NT2/D1 (cell line): ENCODE measurements around the gene ODAD3.

Experiments used
- DNase-seq: peaks from one replicate; pipeline ENCODE4 v3.0.0-alpha.2; 2011; ENCODE audit warnings: low read depth, low spot score
- H3K27me3 ChIP-seq: 2 replicates; pipeline ENCODE4 v1.6.0; 2011; ENCODE audit warnings: mild to moderate bottlenecking; ENCODE audit not compliant: insufficient read length, insufficient read depth
- H3K36me3 ChIP-seq: 2 replicates; pipeline ENCODE4 v1.6.1; 2011; ENCODE audit warnings: mild to moderate bottlenecking, low read length, mixed read lengths; ENCODE audit not compliant: insufficient read depth, insufficient read length
- H3K4me1 ChIP-seq: 2 replicates; pipeline ENCODE4 v1.5.1; 2011; ENCODE audit not compliant: insufficient read depth, insufficient read length
- H3K4me3 ChIP-seq: 2 replicates; pipeline ENCODE4 v1.5.1; 2011; ENCODE audit warnings: low read depth; ENCODE audit not compliant: insufficient read length
- H3K9ac ChIP-seq: 2 replicates; pipeline ENCODE4 v1.6.0; 2011; ENCODE audit warnings: low read depth; ENCODE audit not compliant: insufficient read length
- H3K9me3 ChIP-seq: 2 replicates; pipeline ENCODE4 v1.5.1; 2011; ENCODE audit warnings: mild to moderate bottlenecking, low read length; ENCODE audit not compliant: insufficient read depth
- SUZ12 ChIP-seq: IDR thresholded peaks from 2 replicates; pipeline ENCODE4 v1.6.1; 2011; ENCODE audit not compliant: insufficient read length, insufficient read depth; ENCODE audit errors: extremely low read depth
- YY1 ChIP-seq: IDR thresholded peaks from 2 replicates; pipeline ENCODE4 v1.6.1; 2011; ENCODE audit not compliant: insufficient read length, insufficient read depth
- ZNF274 ChIP-seq: IDR thresholded peaks from 2 replicates; pipeline ENCODE4 v1.6.1; 2011; ENCODE audit warnings: mild to moderate bottlenecking, low read depth, low read length

Gene ODAD3

DNA sequence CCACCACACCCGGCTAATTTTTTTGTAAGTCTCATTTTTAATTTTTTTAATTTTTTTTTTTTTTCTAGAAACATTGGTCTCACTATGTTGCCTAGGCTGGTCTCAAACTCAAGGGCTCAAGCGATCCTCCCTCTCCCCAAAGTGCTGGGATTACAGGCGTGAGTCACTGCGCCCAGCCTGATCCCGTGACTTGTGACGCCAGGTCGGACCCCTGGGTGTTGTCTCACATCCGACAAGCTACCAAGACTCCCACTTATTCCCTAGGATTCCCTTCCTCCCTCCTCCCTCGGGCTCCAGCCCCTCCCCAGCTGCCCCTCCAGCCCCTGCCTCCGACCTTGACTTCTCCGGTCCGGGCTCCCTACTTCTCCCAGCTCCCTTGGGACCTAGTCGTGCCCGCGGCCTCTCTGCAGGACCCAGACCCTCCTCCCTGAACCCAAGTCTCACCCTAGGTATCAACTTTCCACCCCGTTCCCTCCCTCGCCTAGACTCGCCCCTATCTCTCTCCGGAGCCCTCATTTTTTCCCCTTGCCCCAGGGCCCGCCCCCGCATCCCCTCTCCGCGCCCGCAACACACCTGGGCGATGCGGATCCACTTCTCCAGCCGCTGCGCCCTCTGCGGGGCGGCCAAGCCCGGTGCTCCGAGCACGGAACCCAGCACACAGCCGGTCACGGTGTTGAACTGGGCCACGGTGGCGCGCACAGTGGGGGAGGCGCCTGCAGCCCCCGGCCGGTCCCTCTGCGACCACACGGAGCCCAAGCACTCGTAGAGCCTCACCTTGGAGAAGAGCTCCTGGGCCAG is 28.9 kb downstream of the ODAD3 start:
- H3K9me3 ChIP-seq = no peaks in the 10 kb centered on the region
- peak overlapping the region; percentile 22 for H3K4me3 ChIP-seq
- no peak for DNase-seq
- peaks cover 2% of the 10 kb centered on the region for H3K27me3 ChIP-seq
- TF ChIP-seq ZNF274 (no peak), SUZ12 (no peak), YY1 (no peak)
- peak overlapping the region; percentile 17 for H3K9ac ChIP-seq
- no peaks in the 10 kb centered on the region for H3K36me3 ChIP-seq
- peaks cover 5% of the 10 kb centered on the region for H3K4me1 ChIP-seq

DNA sequence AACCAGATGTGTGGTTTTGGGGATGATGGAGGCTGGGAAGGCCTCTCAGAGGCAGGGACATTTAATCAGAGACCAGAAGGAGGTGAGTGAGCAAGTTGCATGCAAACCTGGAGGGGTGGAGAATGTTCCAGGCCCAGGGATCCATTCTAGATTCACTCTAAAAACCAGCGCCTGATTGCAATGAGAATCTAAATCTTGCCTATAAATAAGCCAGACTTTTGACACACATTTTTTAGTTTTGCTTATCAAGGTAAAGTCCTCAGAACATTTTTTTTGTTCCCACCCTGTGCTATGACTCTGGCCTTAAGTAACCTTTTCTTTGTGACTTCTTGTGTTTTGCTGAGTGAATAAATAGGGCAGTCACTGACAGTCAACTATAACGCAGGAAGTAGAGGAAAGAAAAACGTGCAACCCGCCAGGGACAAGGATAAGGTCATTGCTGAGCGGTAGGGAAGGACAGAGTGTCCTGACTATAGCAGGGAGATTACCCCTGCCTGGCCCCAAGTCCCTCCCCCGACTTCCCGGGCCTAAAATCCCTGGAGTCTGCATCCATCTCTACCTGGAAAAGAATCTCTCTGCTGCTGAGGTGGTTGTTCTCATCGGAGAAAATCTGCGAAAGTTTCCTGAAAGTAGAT is 30.2 kb downstream of the ODAD3 start:
- Histone ChIP-seq H3K36me3 (no peaks in the 10 kb centered on the region), H3K4me1 (peaks cover 4% of the 10 kb centered on the region), H3K27me3 (peaks cover 2% of the 10 kb centered on the region), H3K9me3 (no peaks in the 10 kb centered on the region), H3K9ac (no peak overlapping the region), H3K4me3 (no peak overlapping the region)
- TF ChIP-seq ZNF274 = no peak
- no peak for TF ChIP-seq YY1
- no peak for TF ChIP-seq SUZ12
- DNase-seq = no peak

DNA sequence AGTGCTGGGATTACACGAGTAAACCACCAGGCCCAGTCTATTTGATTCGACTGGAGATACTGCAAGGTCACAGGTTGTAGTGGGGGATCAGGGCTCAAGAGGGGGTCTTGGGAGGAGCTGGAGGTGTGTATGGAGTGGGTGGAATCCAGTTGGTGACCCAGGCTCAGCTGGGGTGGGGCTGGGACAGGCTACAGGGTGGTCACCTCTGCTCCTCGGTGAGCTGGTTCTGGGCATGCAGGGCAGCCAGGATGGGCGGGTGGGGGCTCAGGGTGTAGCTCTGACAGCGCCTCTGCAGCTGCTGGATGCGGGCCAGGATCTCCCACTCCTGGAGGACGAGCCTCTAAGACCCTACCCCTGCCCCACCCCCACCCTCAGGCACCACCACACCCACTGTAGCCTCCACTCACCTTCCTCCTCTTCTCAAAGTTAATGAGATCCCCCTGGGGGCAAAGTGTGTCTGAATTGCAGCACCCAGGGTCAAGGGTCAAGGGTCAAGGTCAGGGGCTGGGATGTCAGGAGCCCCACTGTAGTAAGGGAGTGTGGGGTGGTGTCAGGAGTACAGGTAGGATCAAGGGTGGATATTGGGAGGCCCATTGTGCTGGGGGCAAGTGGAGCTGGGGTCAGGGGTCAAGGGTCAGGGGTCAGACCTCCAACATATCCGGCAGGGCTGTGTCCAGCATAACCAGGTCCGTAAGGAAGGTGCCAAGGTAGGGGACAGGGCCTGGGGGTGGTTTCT is 32.9 kb downstream of the ODAD3 start:
- H3K36me3 ChIP-seq = no peaks in the 10 kb centered on the region
- no peak for DNase-seq
- H3K27me3 ChIP-seq = peaks cover 2% of the 10 kb centered on the region
- H3K4me3 ChIP-seq = no peak overlapping the region
- no peak overlapping the region for H3K9ac ChIP-seq
- TF ChIP-seq YY1 = no peak
- TF ChIP-seq ZNF274 = no peak
- no peak for TF ChIP-seq SUZ12
- no peaks in the 10 kb centered on the region for H3K9me3 ChIP-seq
- H3K4me1 ChIP-seq = peaks cover 5% of the 10 kb centered on the region

DNA sequence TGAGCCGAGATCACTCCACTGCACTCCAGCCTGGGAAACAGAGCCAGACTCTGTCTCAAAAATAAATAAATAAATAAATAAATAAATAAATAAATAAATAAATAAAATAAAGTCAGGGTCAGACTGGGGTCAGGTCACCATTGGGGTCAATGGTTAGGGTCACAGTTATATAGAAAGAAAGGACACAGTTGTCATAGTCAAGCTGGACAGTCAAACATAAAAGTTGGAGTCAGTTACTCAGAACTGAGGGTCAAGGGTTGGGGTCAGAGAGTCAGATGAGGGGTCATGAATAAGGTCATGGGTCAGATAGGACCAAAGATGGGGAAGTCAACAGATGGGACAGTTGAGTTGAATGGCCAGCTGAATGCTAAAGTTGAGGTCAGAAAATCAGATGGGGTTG is 34.1 kb downstream of the ODAD3 start:
- no peak for DNase-seq
- no peak for TF ChIP-seq ZNF274
- no peak for TF ChIP-seq SUZ12
- no peak for TF ChIP-seq YY1
- Histone ChIP-seq H3K27me3 (no peaks in the 10 kb centered on the region), H3K36me3 (no peaks in the 10 kb centered on the region), H3K4me3 (no peak overlapping the region), H3K9ac (no peak overlapping the region), H3K4me1 (peaks cover 4% of the 10 kb centered on the region), H3K9me3 (no peaks in the 10 kb centered on the region)

DNA sequence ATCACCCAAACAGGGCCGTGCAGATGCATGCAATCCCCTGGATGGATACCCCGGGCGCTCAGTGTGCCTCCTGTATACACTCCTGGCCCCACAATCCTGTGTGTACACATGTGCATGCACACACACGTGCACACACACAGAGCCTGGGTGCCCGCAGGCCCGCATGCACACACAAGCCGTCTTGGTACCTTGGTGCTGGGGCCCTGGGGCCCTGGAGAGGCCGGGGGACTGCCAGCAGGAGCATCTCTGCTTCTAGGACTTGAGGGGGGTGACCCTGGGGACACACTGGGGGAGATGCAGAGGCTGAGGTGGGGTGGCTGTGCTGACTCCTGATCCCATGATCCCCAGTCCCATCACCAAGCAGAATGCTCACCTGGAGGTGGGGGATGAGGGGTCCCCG is 35.3 kb downstream of the ODAD3 start:
- no peaks in the 10 kb centered on the region for H3K27me3 ChIP-seq
- no peak for DNase-seq
- no peaks in the 10 kb centered on the region for H3K9me3 ChIP-seq
- TF ChIP-seq SUZ12 (no peak), ZNF274 (no peak), YY1 (no peak)
- no peak overlapping the region for H3K4me3 ChIP-seq
- H3K36me3 ChIP-seq = no peaks in the 10 kb centered on the region
- H3K9ac ChIP-seq = no peak overlapping the region
- H3K4me1 ChIP-seq = peaks cover 4% of the 10 kb centered on the region

DNA sequence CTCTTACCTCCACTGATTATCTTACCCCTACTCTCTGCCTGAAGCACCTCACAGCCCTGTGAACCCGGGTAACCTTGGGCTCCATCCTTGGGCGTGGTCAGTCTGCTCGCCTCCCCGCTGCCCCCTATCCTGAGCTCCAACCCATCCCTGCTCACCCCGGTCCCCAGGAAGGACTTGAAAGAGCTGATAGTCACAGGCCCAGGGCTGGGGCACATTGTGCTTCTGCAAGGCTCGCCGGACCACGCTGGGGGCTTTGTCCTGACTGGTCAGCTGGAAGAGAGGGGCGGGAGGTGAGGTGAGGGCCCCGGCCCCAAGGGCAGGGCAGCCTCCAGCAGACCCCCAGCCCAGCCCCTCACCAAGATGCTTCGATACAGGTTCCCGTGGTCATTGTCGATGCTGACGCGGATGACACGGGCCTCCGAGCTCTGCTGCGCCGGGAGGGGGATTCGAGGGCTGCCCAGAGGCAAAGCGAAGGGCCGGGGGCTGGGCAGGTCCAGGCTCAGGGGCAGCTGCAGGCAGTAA is 37.8 kb downstream of the ODAD3 start:
- Histone ChIP-seq H3K9me3 (no peaks in the 10 kb centered on the region), H3K4me1 (peaks cover 4% of the 10 kb centered on the region), H3K4me3 (no peak overlapping the region), H3K27me3 (no peaks in the 10 kb centered on the region), H3K9ac (peak overlapping the region; percentile 38), H3K36me3 (no peaks in the 10 kb centered on the region)
- no peak for DNase-seq
- TF ChIP-seq YY1 = no peak
- no peak for TF ChIP-seq SUZ12
- TF ChIP-seq ZNF274 = no peak
